22Rv1 (cell line): ENCODE results near the gene PARD3B.

ENCODE experiments used
- ZFX ChIP-seq: fragments of 450-650 bp; IDR thresholded peaks from 2 replicates; pipeline ENCODE4 v1.6.1; 2017; ENCODE audit warnings: antibody characterized with exemption, borderline replicate concordance
- TF ChIP-seq, protein P1 (sequence below): fragments of 450-650 bp; IDR thresholded peaks from 2 replicates; pipeline ENCODE4 v1.5.1; 2017; ENCODE audit warnings: mild to moderate bottlenecking

DNA sequence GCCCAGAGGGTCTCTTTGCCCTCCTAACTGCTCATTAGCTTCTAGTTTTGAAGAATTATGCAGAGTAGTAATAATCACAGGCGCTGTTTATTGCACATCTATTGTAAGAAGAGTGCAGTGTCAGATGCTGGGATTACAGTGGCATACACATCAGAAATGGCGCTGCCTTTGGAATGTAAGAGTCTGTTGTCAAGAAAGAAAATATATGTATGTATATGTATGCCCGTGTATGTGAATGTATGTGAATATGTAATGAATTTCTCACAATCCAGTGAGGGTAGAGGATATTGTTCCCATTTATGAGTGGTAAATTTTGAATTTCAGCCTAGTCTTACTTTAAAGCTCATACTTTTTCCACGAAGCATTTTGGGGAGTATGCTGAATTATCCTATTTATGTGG, 127.5 kb downstream of the PARD3B start:
- TF ChIP-seq, protein P1, sequence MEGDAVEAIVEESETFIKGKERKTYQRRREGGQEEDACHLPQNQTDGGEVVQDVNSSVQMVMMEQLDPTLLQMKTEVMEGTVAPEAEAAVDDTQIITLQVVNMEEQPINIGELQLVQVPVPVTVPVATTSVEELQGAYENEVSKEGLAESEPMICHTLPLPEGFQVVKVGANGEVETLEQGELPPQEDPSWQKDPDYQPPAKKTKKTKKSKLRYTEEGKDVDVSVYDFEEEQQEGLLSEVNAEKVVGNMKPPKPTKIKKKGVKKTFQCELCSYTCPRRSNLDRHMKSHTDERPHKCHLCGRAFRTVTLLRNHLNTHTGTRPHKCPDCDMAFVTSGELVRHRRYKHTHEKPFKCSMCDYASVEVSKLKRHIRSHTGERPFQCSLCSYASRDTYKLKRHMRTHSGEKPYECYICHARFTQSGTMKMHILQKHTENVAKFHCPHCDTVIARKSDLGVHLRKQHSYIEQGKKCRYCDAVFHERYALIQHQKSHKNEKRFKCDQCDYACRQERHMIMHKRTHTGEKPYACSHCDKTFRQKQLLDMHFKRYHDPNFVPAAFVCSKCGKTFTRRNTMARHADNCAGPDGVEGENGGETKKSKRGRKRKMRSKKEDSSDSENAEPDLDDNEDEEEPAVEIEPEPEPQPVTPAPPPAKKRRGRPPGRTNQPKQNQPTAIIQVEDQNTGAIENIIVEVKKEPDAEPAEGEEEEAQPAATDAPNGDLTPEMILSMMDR = no peak
- no peak for TF ChIP-seq ZFX
